Activated naive CD4-positive, alpha-beta T cell treated with anti-CD3 and anti-CD28 coated beads, Interleukin-2, amount 10 ng/mL, durations not matched to agents 7 days and 5 days (primary cell): ENCODE data around the gene APC2.
A peak's percentile ranks its signal among the peaks of the same experiment; 100 is the strongest.
"Not testable (repeated sequence)": the region's sequence is repeated elsewhere in the genome, so short reads cannot be mapped to it uniquely, and the experiment has no call there.

ENCODE experiments used
- CTCF ChIA-PET: fragments of 350-600 bp; sonication (Branson Sonifier 250); formaldehyde crosslinking; loops from one replicate; lab custom pipeline; 2021; ENCODE audit warnings: antibody characterized with exemption; lab: Charles Lee
- DNase-seq: peaks from one replicate; pipeline ENCODE4 v3.0.0-alpha.2; 2020
- H3K27ac Mint-ChIP-seq: one replicate; pipeline ENCODE4 v1.8.0; 2021; ENCODE audit warnings: mild to moderate bottlenecking, moderate library complexity, mixed read lengths
- H3K27me3 Mint-ChIP-seq: one replicate; pipeline ENCODE4 v1.8.0; 2021; ENCODE audit warnings: mild to moderate bottlenecking, mixed read lengths
- H3K36me3 Mint-ChIP-seq: one replicate; pipeline ENCODE4 v1.8.0; 2021; ENCODE audit warnings: mixed read lengths
- H3K4me1 Mint-ChIP-seq: one replicate; pipeline ENCODE4 v1.8.0; 2021; ENCODE audit warnings: mixed read lengths
- H3K4me3 Mint-ChIP-seq: one replicate; pipeline ENCODE4 v1.8.0; 2021; ENCODE audit warnings: mild to moderate bottlenecking, moderate library complexity, mixed read lengths
- H3K9me3 Mint-ChIP-seq: one replicate; pipeline ENCODE4 v1.8.0; 2021; ENCODE audit warnings: mixed read lengths

The APC2 gene

DNA sequence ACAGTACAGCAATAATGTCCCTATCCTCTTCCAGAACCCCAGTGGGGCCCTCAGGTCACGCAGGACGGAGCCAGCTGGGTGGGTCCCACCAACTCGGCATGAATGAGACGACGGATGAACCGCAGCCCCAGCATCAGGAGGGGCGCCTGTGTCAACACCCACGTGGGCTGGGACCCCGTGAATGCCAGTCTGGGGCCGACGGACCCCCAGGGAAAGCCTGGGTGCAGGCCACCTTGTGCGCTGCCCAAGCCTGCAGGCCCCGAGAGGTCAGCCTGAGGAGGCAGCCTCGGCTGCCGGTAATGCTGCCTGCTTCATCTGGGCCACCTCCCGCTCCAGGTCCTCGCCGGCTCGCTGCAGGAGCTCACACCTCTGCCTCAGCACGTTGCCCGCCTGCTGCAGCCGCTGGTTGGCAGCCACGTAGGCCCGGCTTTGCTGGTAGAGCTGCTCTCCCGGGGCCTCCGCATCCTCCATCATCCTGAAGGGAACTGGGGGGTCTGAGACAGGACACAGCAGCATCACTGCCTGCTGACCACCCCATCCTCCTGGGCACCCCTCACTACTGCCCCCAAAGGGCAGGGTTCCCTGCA is 24.9 kb downstream of the APC2 start:
- Mint-ChIP-seq H3K27me3 (peaks cover 45% of the 10 kb centered on the region), H3K9me3 (no peaks in the 10 kb centered on the region), H3K27ac (no peak overlapping the region), H3K4me1 (peaks cover 39% of the 10 kb centered on the region), H3K4me3 (no peak overlapping the region), H3K36me3 (peaks cover 6% of the 10 kb centered on the region)
- CTCF ChIA-PET: interaction anchor here (1.2 kb wide), 1 partner anchor 28 kb away, joined by 4 read pairs; no protein-coding TSS in a partner anchor
- DNase-seq: no peak

DNA sequence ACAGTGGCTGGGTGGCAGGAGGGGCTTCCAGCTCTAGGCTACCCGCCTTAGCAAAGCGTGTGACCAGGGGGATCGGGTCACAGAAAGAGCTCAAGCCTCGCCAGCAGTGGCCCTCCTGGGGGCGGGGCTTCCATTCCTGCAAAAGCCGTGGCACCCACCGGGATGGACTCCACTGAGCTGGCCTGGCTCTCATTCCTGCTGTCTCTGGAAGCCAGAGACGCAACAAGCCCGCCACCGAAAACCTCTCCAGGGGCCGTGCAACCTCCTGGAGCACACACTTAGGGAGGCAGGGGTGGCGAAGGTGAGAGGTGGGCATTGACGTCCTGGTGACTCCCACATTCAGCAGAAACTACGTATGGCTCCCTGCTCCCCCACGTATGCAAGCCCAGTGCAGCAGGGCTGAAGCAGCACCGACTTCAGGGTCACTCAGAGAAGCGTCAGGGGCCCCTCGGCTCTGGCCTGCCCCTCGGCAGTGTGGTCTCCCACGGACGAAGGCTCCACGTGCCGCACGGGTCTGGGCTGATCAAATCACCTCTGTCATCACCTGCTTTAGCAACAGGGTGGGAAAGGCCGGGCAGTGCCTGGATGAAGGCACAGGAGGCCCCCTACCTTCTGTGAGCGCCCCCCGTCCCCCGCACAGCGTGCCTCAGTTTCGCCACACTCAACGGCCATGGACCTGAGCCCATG is 26.0 kb downstream of the APC2 start:
- CTCF ChIA-PET: interaction anchor here (1.2 kb wide), 1 partner anchor 27 kb away, joined by 4 read pairs; no protein-coding TSS in a partner anchor
- Mint-ChIP-seq H3K4me3 (no peak overlapping the region), H3K9me3 (no peaks in the 10 kb centered on the region), H3K27ac (no peak overlapping the region), H3K27me3 (peaks cover 40% of the 10 kb centered on the region), H3K4me1 (peaks cover 39% of the 10 kb centered on the region), H3K36me3 (peaks cover 6% of the 10 kb centered on the region)
- DNase-seq: no peak

DNA sequence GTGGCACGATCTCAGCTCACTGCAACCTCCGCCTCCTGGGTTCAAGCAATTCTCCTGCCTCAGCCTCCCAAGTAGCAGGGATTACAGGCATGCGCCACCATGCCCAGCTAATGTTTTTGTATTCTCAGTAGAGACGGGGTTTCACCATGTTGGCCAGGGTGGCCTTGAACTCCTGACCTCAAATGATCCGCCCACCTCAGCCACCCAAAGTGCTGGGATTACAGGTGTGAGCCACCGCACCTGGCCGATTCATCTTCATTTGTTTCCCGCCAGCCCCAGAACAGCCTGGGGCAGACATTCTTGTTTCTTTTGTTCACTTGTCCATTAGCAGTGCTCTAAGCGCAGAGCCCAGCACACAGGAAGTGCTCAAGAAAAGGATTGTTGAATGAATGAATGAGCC is 27.1 kb downstream of the APC2 start:
- Mint-ChIP-seq H3K4me1 (peaks cover 29% of the 10 kb centered on the region), H3K4me3 (peak overlapping the region; percentile 41), H3K27me3 (peaks cover 33% of the 10 kb centered on the region)
- DNase-seq, H3K27ac Mint-ChIP-seq, H3K9me3 Mint-ChIP-seq, H3K36me3 Mint-ChIP-seq: not testable (repeated sequence)
- CTCF ChIA-PET: interaction anchor here (0.7 kb wide), 1 partner anchor 301 kb away, joined by 3 read pairs; no protein-coding TSS in a partner anchor

DNA sequence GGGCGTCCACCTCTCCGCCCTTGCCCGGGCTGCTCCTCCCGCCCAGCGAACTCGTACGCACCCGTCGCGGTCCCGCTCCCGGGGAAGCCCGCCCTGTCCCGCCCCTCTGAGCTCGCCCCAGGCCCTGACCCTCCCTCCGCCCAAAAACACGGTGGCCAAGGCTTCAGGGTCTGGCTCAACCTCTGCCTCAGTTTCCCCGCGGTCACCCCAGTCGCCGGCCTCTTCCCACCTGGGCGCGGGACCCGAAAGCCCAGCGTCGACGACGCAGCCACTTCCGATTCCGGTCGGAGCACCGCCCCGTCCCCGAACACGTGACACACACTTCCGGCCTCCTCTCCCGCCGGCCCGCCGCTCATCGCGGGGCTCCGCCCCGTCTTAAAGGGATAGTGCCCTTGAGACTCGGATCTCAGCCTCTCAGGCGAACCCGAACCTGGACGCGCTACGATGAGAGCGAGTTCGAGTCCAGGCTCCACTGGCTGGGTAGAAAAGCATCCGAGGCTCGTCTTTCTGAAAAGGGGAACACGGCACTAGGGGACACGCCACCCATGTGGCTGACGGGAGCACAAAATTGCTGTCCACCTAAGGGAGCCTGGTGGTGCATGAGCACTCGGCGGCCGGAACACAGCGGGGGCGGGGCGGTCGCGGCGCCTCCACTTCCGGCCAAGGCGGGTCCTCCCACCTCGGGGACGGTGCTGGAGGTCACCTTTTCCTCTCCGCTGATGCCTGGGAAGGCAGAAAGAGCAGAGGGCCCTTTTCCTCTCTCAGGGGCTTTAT is 29.2 kb downstream of the APC2 start, which contains the start of gene C19orf25:
Gene C19orf25 (minus strand): TSS at position 282 of the 774 bp plus-strand sequence. CDS start 312 bp downstream, outside the sequence.
- Mint-ChIP-seq H3K27ac (peak within 1 kb of the TSS; percentile 91), H3K4me3 (peak within 1 kb of the TSS; percentile 93), H3K27me3 (peaks cover 16% of the 10 kb centered on the region), H3K36me3 (peaks cover 6% of the 10 kb centered on the region), H3K9me3 (no peaks in the 10 kb centered on the region), H3K4me1 (peaks cover 25% of the 10 kb centered on the region)
- CTCF ChIA-PET: no interaction called here
- DNase-seq: peak; percentile 96

DNA sequence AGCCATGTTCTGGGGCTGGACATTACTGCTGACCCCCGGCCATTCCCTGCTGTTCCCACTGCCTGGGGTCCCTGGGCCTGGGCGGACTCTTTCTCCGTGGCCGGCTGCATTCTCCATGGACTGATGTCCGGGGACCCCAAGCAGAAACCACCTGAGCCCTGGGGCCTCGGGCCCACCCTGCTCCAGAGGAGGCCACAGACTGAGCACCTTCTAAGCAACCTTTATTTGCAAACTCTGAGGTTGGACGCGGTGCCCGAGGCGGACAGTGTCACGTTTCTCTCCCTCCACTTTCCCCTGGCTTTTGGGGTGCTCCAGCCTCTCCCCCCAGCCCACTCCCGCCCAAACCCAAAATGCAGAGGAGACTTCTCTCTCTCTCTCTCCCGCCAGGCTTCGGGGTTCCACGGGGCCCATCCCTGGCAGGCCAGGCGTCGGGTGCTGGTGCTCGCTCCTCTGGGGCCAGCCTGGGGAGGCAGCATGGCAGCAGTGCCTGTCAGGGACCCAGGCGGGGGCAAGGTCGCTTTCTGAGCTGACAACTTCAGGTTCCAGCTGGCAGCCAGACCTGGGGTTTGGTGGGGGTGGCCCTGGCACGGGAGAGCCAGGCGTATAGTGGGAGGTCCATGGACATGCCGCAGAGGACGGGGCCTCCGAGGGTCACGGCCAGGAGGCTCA is 31.4 kb downstream of the APC2 start:
- Mint-ChIP-seq H3K27ac (no peak overlapping the region), H3K27me3 (peaks cover 14% of the 10 kb centered on the region), H3K4me3 (no peak overlapping the region), H3K9me3 (no peaks in the 10 kb centered on the region), H3K4me1 (peaks cover 25% of the 10 kb centered on the region), H3K36me3 (peaks cover 6% of the 10 kb centered on the region)
- no peak for DNase-seq
- CTCF ChIA-PET: no interaction called here

DNA sequence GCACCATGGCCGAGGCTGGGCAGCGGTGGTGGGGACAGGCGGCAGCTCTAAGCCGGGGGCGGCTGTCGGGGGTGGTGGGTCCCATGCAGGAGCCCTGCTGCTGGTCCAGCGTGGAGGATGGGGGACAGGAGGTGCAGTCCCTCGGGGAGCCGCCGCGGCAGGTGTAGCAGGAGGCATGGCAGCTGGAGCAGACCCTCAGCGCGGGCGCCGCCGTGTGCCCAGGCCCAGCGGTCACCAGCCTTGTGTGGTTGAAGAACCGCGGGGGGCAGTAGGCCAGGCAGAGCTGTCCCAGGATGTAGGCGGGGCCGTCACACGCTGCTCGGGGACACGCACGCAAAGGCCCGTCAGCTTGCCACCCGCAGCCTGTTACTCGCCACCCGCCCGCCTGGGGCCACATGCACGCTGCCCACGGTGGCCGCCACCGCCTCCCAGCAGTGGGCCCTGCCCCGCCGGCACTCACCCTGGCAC is 32.0 kb downstream of the APC2 start:
- Mint-ChIP-seq H3K4me1 (peaks cover 24% of the 10 kb centered on the region), H3K27ac (no peak overlapping the region), H3K9me3 (no peaks in the 10 kb centered on the region), H3K27me3 (peaks cover 14% of the 10 kb centered on the region), H3K4me3 (no peak overlapping the region), H3K36me3 (peaks cover 6% of the 10 kb centered on the region)
- no peak for DNase-seq
- CTCF ChIA-PET: no interaction called here

DNA sequence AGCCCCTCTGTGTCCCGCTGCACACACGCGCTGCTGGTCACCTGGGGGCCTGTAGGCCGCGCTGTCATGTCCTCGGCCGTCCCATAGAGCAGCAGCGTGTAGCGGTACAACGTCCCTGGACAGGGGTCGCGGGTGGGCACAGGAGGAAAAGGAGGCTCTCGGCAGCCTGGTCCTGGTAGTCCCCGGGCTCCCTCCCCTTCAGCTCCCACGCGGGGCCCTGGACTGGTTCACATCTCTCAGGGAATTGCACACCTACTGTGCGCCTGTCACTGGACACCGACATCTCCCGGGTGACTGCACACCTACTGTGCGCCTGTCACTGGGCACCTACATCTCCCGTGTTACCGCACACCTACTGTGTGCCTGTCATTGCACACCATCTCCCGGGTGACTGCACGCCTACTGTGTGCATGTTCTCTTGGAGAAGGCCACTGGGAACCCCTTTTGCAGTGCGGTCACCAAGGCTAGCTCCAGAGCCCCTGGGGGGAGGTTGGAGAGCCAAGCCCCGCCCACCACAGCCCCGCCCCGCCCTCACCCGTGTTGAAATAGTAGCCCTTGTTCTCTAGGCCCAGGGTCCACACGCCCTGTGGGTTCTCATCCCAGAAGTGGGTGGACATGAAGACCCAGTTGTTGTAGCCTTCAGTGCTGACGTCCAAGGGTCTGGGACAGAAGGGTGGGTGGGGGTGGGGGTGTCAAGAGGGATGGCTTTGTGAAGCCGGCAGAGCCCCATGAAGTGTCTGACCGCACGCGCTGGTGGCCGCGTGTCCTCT is 32.6 kb downstream of the APC2 start:
- no peak for DNase-seq
- H3K36me3 Mint-ChIP-seq: peaks cover 2% of the 10 kb centered on the region
- no peak overlapping the region for H3K4me3 Mint-ChIP-seq
- CTCF ChIA-PET: no interaction called here
- H3K9me3 Mint-ChIP-seq: no peaks in the 10 kb centered on the region
- no peak overlapping the region for H3K27ac Mint-ChIP-seq
- peaks cover 19% of the 10 kb centered on the region for H3K4me1 Mint-ChIP-seq
- H3K27me3 Mint-ChIP-seq: peaks cover 14% of the 10 kb centered on the region

DNA sequence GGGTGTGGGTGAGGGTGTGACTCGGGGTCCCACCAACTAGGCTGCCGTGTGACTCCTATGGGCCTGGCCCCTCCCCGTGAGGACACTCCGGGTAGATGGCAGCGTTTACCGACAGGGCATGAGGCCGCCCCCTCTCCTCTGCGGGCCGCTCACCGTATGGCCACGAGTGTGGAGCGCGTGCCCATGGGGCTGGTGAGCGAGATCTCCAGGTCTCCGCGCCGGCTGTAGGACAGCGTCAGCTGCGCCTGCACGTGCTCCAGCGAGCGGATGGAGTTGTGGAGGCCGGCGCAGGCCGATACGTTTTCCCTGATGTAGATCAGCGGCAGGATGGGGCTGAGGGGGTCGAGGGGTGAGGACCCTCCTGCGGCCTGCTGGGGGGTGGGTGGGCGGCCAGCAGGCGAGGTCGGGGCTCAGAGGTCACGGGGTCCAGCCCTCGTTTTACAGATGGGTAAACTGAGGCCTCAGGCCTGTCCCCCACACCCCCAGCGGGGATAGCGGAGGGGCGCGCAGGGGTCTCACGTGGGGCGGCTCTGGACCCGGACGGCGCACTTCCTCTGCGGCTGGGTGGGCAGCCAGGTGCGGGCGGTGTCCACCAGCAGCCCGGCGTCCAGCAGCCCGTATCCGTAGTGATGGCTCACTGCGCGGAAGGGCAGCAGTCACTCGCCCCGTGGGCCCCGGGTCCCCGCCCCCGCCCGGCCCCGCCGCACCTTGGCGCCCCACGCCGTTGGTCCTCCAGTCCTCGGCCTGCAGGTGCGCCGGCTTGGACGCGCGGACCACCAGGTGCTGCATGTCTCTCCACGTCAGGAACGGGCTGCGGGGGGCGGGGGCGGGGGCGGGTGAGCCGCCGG is 33.4 kb downstream of the APC2 start:
- H3K27me3 Mint-ChIP-seq: peaks cover 14% of the 10 kb centered on the region
- no peak for DNase-seq
- peaks cover 2% of the 10 kb centered on the region for H3K36me3 Mint-ChIP-seq
- H3K9me3 Mint-ChIP-seq: no peaks in the 10 kb centered on the region
- H3K27ac Mint-ChIP-seq: no peak overlapping the region
- H3K4me3 Mint-ChIP-seq: no peak overlapping the region
- CTCF ChIA-PET: no interaction called here
- H3K4me1 Mint-ChIP-seq: peaks cover 13% of the 10 kb centered on the region

DNA sequence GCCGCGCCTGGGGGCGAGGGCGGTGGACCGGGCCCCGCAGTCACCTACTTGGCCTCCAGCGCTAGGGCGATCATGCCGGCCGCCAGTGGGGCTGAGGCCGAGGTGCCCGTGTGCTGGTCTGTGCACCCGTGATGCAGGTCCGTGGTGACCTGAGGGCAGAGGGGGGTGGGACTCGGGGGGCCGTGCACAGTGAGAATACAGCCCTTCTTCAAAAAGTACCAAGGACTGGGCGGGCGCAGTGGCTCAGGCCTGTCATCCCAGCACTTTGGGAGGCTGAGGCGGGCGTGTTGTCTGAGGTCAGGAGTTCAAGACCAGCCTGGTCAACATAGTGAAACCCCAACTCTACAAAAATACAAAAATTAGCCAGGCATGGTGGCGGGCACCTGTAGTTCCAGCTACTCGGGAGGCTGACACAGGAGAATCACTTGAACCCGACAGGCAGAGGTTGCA is 34.1 kb downstream of the APC2 start:
- Mint-ChIP-seq H3K36me3 (peaks cover 1% of the 10 kb centered on the region), H3K9me3 (no peaks in the 10 kb centered on the region), H3K4me3 (no peak overlapping the region), H3K27me3 (peaks cover 14% of the 10 kb centered on the region), H3K27ac (no peak overlapping the region), H3K4me1 (peaks cover 12% of the 10 kb centered on the region)
- no peak for DNase-seq
- CTCF ChIA-PET: no interaction called here

DNA sequence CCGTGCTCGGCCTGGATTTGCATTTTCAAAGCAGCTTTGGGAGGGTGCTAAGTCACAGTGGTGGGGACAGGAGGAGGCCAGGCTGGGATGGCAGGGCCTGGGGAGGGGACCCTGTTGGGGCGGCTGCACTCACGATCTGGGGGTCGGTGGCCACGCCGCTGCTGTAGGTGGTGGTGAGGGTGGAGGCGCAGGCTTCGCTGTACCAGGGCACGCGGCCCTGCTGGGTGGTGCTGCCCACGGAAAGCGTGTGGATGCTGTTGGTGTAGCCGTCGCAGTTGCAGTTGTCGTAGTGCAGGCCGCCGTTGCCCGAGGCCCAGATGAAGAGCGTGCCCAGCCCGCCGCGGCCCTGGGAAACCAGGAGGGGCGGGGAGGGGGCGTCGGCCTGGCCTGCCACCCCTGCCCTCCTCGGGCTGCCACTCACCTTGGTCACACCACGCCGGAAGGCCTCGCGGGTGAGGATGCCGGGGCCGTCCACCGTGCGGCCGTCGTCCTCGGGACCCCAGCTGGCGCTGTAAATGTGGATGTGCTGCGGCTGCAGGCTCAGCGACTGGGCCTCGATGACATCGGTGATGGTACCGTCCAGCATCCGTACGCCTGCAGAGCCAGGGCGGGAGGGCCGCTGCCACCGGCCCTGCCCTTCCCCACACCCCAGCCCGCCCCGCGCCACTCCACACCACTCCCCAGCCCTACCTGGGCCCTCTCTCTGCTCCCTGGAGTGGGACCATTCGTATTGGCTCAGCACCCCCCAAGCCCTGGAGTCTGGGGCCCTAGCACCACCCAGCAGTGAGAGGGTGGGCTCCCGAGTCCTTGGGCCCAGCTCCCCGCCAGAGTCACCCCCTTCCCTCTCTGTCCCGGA is 37.0 kb downstream of the APC2 start:
- peaks cover 17% of the 10 kb centered on the region for H3K27me3 Mint-ChIP-seq
- H3K4me3 Mint-ChIP-seq: no peak overlapping the region
- H3K27ac Mint-ChIP-seq: no peak overlapping the region
- H3K9me3 Mint-ChIP-seq: no peaks in the 10 kb centered on the region
- peaks cover 17% of the 10 kb centered on the region for H3K4me1 Mint-ChIP-seq
- CTCF ChIA-PET: no interaction called here
- DNase-seq: no peak
- no peaks in the 10 kb centered on the region for H3K36me3 Mint-ChIP-seq

DNA sequence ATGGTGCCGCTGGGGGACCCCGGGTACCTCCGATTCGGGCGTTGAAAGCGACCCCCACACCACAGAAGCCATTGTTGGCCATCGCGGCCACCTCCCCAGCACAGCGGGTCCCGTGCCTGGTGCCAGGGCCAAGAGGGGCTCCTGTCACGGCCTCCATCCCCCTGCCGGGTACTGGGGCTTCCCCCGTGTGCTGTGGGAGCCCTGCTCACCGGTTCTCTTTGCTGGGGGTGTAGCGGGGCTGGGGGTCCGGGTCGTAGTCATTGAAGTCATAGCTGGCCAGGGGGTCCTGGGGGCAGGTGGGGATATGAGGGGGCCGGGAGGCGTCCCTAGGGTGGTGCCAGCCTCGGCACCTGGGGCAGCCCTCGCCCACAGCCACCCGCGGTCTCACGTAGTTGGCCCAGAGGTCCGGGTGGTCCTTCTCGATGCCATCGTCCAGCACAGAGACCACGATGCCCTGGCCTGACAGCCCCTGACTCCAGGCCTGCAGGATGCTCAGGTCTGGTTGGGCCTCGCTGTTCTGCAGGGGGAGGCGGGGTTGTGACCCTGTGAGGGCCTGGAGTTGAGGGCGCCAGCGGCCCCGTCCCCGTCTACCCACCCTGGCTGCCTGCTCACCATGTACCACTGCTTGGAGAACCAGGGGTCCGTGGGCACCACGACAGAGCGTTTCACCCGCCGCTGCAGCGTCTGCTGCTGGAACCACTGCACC is 37.8 kb downstream of the APC2 start:
- H3K27ac Mint-ChIP-seq: no peak overlapping the region
- H3K4me1 Mint-ChIP-seq: peaks cover 18% of the 10 kb centered on the region
- no peaks in the 10 kb centered on the region for H3K9me3 Mint-ChIP-seq
- CTCF ChIA-PET: no interaction called here
- peaks cover 25% of the 10 kb centered on the region for H3K27me3 Mint-ChIP-seq
- no peak for DNase-seq
- no peak overlapping the region for H3K4me3 Mint-ChIP-seq
- H3K36me3 Mint-ChIP-seq: no peaks in the 10 kb centered on the region

DNA sequence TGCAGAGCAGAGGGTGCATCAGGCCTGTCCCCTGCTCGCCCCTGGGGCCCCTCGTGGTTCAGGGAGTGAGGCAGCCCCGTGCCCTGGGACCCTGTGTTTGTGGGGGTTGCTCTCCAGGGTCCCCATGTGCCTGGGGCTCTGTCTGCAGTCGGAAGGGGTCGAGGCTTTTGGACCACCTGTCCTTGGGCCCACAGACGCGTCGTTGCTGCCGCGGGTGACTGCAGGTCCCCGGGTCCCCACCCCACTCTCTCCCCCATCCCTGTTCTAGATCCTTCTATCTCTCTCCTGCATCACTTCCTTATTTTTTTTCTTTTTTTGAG is 38.3 kb downstream of the APC2 start:
- no peaks in the 10 kb centered on the region for H3K9me3 Mint-ChIP-seq
- no peak overlapping the region for H3K27ac Mint-ChIP-seq
- H3K27me3 Mint-ChIP-seq: peaks cover 30% of the 10 kb centered on the region
- H3K4me3 Mint-ChIP-seq: no peak overlapping the region
- no peak for DNase-seq
- H3K36me3 Mint-ChIP-seq: no peaks in the 10 kb centered on the region
- peaks cover 18% of the 10 kb centered on the region for H3K4me1 Mint-ChIP-seq
- CTCF ChIA-PET: no interaction called here
